Gastrocnemius medialis (tissue), 4 donors: Measurements from ENCODE around the gene TAMALIN. TPM values are rescaled to one million over a fixed set of nuclear protein-coding genes. Genes with fewer than 3 reads are reported as not detected.

ENCODE experiments used
- ATAC-seq, 2 donors: fragments of 150-250 bp; one replicate each; pipeline ENCODE4 v1.9.1; 2016
- DNase-seq, 2 donors: peaks; one replicate each; pipeline ENCODE4 v3.0.0-alpha.2; 2019
- H3K27ac ChIP-seq, 4 donors: fragments of 200-600 bp; sonication (generic); 1 replicate in 1 of 4; 2 replicates in 3 of 4; pipeline ENCODE4 v1.5.1; 2016 to 2018; ENCODE audit warnings: mild to moderate bottlenecking in 2 of 4, moderate library complexity in 1 of 4
- H3K27me3 ChIP-seq, 3 donors: fragments of 200-600 bp; sonication (generic) in 2 of 3; 1 replicate in 1 of 3; 2 replicates in 2 of 3; pipeline versions ENCODE4 v1.5.1 to v1.6.0; 2016 to 2019; ENCODE audit warnings: mild to moderate bottlenecking in 1 of 3, moderate library complexity in 1 of 3
- H3K36me3 ChIP-seq, 2 donors: fragments of 200-600 bp; sonication (generic) in 1 of 2; one replicate each; pipeline ENCODE4 v1.5.1; 2017 to 2018
- H3K4me1 ChIP-seq, 2 donors: fragments of 200-600 bp; sonication (generic) in 1 of 2; one replicate each; pipeline ENCODE4 v1.5.1; 2016 to 2017; ENCODE audit warnings: mild to moderate bottlenecking in 2 of 2
- H3K4me3 ChIP-seq, 4 donors: fragments of 200-600 bp; sonication (generic) in 3 of 4; 1 replicate in 1 of 4; 2 replicates in 3 of 4; pipeline ENCODE4 v1.5.1; 2016 to 2019; ENCODE audit warnings: mild to moderate bottlenecking in 2 of 4
- H3K9me3 ChIP-seq, 3 donors: fragments of 200-600 bp; sonication (generic) in 2 of 3; 1 replicate in 1 of 3; 2 replicates in 2 of 3; pipeline ENCODE4 v1.5.1; 2016 to 2019
- POLR2A ChIP-seq, 2 donors: fragments of 450-650 bp; IDR thresholded peaks; one replicate each; pipeline ENCODE4 v1.6.1; 2017; ENCODE audit warnings: antibody characterized with exemption in 2 of 2, mild to moderate bottlenecking in 2 of 2, moderate library complexity in 2 of 2
- in situ Hi-C, 4 donors: fragments of 200-750 bp; cut with MboI; loops; one replicate each; pipeline versions ENCODE4 v1.15.0 to v1.8.0; 2017; ENCODE audit warnings: low sequenced_read_pairs in 4 of 4
- intact Hi-C: fragments of 100-400 bp; cut with DNase I; formaldehyde crosslinking; loops from one replicate; pipeline ENCODE4 v1.15.1; 2023; ENCODE audit warnings: low total_unique reads
- total RNA-seq, 4 donors: library from RNA; depleted of rRNA; stranded (reverse); fragments of >200 nt; gene quantifications; one replicate each; pipeline versions ENCODE4 v1.1.0 to v1.2.3, GENCODE V29; 2016
- TF ChIP-seq, protein P1 (sequence below), 5 experiments: fragments of 450-650 bp in 3 of 5; fragments of 200-600 bp in 2 of 5; sonication (generic) in 2 of 5; IDR thresholded peaks in 4 of 5; conservative IDR thresholded peaks in 1 of 5; 1 replicate in 4 of 5; 2 replicates in 1 of 5; pipeline ENCODE4 v1.5.1; 2016 to 2019; ENCODE audit warnings: antibody characterized with exemption in 5 of 5, mild to moderate bottlenecking in 3 of 5, moderate library complexity in 3 of 5

TAMALIN gene
- total RNA-seq, 4 donors from 2014 or later, result 9.3 to 14.9 (median 11.8) TPM

DNA sequence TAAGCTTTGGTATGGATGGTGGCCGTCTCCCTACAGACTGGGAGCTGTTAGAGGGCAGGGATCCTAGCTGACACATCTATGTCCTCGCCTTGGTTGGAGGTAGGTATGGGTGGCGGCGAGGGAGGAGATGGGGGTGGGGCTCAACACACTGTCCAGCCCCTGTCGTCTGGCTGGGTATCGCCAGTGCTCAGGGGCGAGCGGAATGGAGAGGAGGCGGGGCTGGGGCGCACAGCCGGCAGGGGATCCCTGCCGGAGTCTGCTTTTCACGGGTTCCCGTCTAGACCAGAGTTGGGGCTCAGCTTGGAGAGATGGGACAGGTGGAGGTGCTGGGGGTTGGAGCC lies 16.1 kb downstream of the TAMALIN start:
- in situ Hi-C loops, result loop anchor here in 1 of 4 donors (10.0 kb wide), 1 partner anchor 62 kb away; no protein-coding TSS in a partner anchor
- no peaks in the 10 kb centered on the region for H3K27me3 ChIP-seq
- TF ChIP-seq, protein P1, sequence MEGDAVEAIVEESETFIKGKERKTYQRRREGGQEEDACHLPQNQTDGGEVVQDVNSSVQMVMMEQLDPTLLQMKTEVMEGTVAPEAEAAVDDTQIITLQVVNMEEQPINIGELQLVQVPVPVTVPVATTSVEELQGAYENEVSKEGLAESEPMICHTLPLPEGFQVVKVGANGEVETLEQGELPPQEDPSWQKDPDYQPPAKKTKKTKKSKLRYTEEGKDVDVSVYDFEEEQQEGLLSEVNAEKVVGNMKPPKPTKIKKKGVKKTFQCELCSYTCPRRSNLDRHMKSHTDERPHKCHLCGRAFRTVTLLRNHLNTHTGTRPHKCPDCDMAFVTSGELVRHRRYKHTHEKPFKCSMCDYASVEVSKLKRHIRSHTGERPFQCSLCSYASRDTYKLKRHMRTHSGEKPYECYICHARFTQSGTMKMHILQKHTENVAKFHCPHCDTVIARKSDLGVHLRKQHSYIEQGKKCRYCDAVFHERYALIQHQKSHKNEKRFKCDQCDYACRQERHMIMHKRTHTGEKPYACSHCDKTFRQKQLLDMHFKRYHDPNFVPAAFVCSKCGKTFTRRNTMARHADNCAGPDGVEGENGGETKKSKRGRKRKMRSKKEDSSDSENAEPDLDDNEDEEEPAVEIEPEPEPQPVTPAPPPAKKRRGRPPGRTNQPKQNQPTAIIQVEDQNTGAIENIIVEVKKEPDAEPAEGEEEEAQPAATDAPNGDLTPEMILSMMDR (IDR thresholded peaks at IDR 0.05 in 4 of 5, conservative IDR thresholded peaks at IDR 0.05 in 1 of 5), result no peak
- no peak for TF ChIP-seq POLR2A (IDR thresholded peaks at IDR 0.05)
- peak overlapping the region; percentile 64 to 78 (median 74) for H3K4me3 ChIP-seq
- no peaks in the 10 kb centered on the region for H3K9me3 ChIP-seq
- peak overlapping the region in 2 of 4 donors; percentile 44 for H3K27ac ChIP-seq
- DNase-seq (no peak), ATAC-seq (no peak)
- no peaks in the 10 kb centered on the region for H3K36me3 ChIP-seq
- peaks cover 36 to 46% of the 10 kb centered on the region in 2 donors for H3K4me1 ChIP-seq
- intact Hi-C loops, result loop anchor here (1.0 to 2.0 kb wide), 2 partner anchors 20 to 70 kb away; no protein-coding TSS in a partner anchor

DNA sequence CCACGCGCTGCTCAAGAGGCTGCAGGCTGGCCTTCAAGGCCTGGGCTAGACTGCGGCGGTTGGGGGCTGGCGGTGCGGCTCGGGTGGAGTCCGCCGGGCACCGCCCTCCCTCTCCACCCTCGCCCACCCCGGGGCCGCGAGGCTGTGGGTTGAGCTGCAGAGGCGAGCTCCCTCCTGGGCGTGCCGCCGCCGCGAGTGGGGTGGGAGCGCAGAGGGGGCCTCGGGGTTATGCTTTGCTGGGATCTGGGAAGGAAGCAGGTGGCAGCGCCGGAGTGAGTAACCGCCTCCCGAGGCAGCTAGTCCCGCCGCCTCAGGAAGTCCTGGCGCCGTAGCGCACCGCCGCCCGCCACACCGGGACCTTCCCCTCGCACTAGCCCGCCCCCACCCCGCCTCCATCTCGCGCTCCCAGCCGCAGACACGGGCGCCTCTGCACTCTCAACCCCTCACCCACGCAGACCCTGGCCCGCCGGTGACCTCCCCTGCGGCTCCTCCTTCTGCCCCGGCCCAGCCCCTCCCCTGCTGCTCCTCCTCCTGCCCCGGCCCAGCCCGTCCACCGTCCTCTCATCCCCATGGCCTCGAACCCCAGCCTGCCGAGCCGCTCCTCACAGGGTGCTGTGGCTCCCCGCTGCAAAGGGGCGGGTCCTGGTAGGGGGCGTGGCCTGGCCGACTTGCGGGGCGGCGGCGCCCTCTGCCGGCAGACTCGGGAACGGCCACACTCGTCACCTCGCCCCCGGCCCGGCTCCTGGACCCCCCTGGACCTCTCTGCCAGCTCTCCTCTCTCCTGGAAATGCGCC lies 16.6 kb downstream of the TAMALIN start:
- peak overlapping the region; percentile 64 to 78 (median 74) for H3K4me3 ChIP-seq
- TF ChIP-seq, protein P1 (IDR thresholded peaks at IDR 0.05 in 4 of 5, conservative IDR thresholded peaks at IDR 0.05 in 1 of 5), result peak in 4 of 5 experiments; percentile 97 to 99 (median 98)
- no peak for TF ChIP-seq POLR2A (IDR thresholded peaks at IDR 0.05)
- H3K27ac ChIP-seq, result peak overlapping the region in 3 of 4 donors; percentile 44 to 58 (median 44)
- intact Hi-C loops (loop anchor here (1.0 to 2.0 kb wide), 2 partner anchors 20 to 71 kb away; no protein-coding TSS in a partner anchor), in situ Hi-C loops (loop anchor here in 1 of 4 donors (10.0 kb wide), 1 partner anchor 61 kb away; no protein-coding TSS in a partner anchor)
- H3K4me1 ChIP-seq, result peaks cover 36 to 46% of the 10 kb centered on the region in 2 donors
- ATAC-seq (peak in 1 of 2 donors; percentile 24), DNase-seq (peak; percentile 74 to 77)
- no peaks in the 10 kb centered on the region for H3K27me3 ChIP-seq
- H3K36me3 ChIP-seq, result no peaks in the 10 kb centered on the region
- H3K9me3 ChIP-seq, result no peaks in the 10 kb centered on the region

DNA sequence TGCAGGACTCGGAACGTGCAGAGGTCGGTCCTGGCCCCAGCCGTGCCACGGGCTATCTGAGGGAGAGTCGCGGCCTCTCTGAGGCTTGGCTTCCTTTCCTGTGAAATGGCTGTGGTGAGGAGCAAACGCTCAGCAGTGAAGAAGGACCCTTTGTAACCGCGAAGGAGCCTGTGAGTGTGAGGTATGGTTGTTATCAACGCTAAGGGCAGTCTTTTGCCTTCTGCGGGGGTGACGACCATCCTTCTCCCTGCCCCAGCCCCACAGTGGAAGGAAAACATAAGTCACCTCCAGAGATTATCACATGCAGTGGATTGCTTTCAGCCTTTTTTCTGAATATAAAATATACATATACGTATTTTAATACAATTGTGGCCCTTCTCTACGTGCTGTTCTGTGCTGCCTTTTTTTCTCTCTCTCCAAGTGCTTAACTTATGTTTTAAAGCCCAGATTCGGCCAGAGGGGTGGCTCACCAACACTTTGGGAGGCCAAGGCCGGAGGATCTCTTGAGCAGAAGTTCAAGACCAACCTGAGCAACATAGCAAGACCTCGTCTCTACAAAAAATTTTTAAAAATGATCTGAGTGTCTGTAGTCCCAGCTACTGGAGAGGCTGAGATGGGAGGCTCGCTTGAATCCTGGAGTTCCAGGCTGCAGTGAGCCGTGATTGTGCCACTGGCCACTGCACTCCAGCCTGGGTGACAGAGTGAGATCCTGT lies 17.4 kb downstream of the TAMALIN start:
- in situ Hi-C loops, result loop anchor here in 1 of 4 donors (10.0 kb wide), 1 partner anchor 61 kb away; no protein-coding TSS in a partner anchor
- H3K4me3 ChIP-seq, result peak overlapping the region; percentile 64 to 78 (median 74)
- DNase-seq, result no peak
- no peaks in the 10 kb centered on the region for H3K36me3 ChIP-seq
- H3K9me3 ChIP-seq, result no peaks in the 10 kb centered on the region
- no peak for ATAC-seq
- intact Hi-C loops, result loop anchor here (1.0 to 2.0 kb wide), 2 partner anchors 21 to 71 kb away; no protein-coding TSS in a partner anchor
- no peak for TF ChIP-seq POLR2A (IDR thresholded peaks at IDR 0.05)
- TF ChIP-seq, protein P1 (IDR thresholded peaks at IDR 0.05 in 4 of 5, conservative IDR thresholded peaks at IDR 0.05 in 1 of 5), result peak in 3 of 5 experiments; percentile 15 to 37 (median 37)
- H3K4me1 ChIP-seq, result peaks cover 42 to 51% of the 10 kb centered on the region in 2 donors
- H3K27ac ChIP-seq, result peak overlapping the region in 3 of 4 donors; percentile 44 to 86 (median 44)
- H3K27me3 ChIP-seq, result no peaks in the 10 kb centered on the region

DNA sequence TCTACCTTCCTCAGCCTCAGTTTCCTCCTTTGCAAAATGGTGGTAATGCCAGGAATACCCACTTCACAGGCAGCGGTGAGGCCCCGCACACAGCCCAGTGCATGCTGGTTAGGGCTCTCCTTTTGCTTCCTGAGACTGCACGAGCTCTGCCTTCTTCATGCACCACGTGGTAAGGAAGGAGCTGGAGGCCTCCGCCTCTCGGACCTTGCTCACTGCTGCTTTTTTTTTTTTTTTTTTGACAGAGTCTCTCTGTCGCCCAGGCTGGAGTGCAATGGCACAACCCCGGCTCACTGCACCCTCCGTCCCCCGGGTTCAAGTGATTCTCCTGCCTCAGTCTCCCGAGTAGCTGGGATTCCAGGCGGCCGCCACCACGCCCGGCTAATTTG lies 18.1 kb downstream of the TAMALIN start:
- H3K27ac ChIP-seq, result peak overlapping the region; percentile 86 to 95 (median 92)
- H3K4me1 ChIP-seq, result peaks cover 48 to 58% of the 10 kb centered on the region in 2 donors
- no peaks in the 10 kb centered on the region for H3K9me3 ChIP-seq
- ATAC-seq (no peak), DNase-seq (no peak)
- TF ChIP-seq, protein P1 (IDR thresholded peaks at IDR 0.05 in 4 of 5, conservative IDR thresholded peaks at IDR 0.05 in 1 of 5), result no peak
- no peak for TF ChIP-seq POLR2A (IDR thresholded peaks at IDR 0.05)
- intact Hi-C loops (loop anchor here (1.0 kb wide), 6 partner anchors 26 to 97 kb away; partner anchors contain the start of genes ATG101 and NR4A1), in situ Hi-C loops (loop anchor here (5.0 to 10.0 kb wide), 2 partner anchors 57 to 60 kb away; no protein-coding TSS in a partner anchor)
- peak overlapping the region in 2 of 4 donors; percentile 45 to 48 for H3K4me3 ChIP-seq
- H3K27me3 ChIP-seq, result no peaks in the 10 kb centered on the region
- H3K36me3 ChIP-seq, result no peaks in the 10 kb centered on the region
